Mucosa of descending colon (tissue), 3 donors: ENCODE results near the gene HDAC7. TPM values are rescaled to one million over a fixed set of nuclear protein-coding genes. Genes with fewer than 3 reads are reported as not detected.

Experiments used
- ATAC-seq: fragments of 200-7000 bp; cut with Tn5 transposase; one replicate; pipeline ENCODE4 v1.9.1; 2020; ENCODE audit warnings: mild to moderate bottlenecking, moderate library complexity
- DNase-seq, 3 donors: peaks; one replicate each; pipeline ENCODE4 v3.0.0-alpha.2; 2020
- H3K36me3 ChIP-seq: fragments of 200-600 bp; one replicate; pipeline ENCODE4 v1.8.0; 2021; ENCODE audit warnings: low read depth, mild to moderate bottlenecking
- H3K4me1 ChIP-seq: fragments of 200-600 bp; one replicate; pipeline ENCODE4 v1.8.0; 2021; ENCODE audit warnings: low read depth, mild to moderate bottlenecking
- H3K4me3 ChIP-seq: fragments of 200-600 bp; one replicate; pipeline ENCODE4 v1.8.0; 2021; ENCODE audit warnings: mild to moderate bottlenecking
- H3K9me3 ChIP-seq: fragments of 200-600 bp; one replicate; pipeline ENCODE4 v1.8.0; 2021; ENCODE audit warnings: mild to moderate bottlenecking
- CTCF ChIP-seq: fragments of 200-600 bp; IDR thresholded peaks from one replicate; pipeline ENCODE4 v1.8.0; 2022; ENCODE audit warnings: antibody characterized with exemption, mild to moderate bottlenecking
- intact Hi-C, 2 donors: fragments of 100-400 bp; cut with DNase I in 1 of 2; cut with micrococcal nuclease in 1 of 2; formaldehyde crosslinking; loops; one replicate each; pipeline versions ENCODE4 v1.11.0 to v1.11.1; 2022; cut with DNase I, micrococcal nuclease
- total RNA-seq, 3 donors: library from RNA; stranded (reverse); fragmentation: NEBNext Ultra II Directional in 2 of 3; extraction: Animal tissue kit (Norgen Biotek cat#: 25700) in 2 of 3; gene quantifications; one replicate each; pipeline versions ENCODE4 v1.2.1 to v1.2.4, GENCODE V29; 2021 to 2023
- donor health status: DM: no; HTN: no; CAD: no; lungs with moderate emphysema.
- donor health status: DM: no; HTN: no; CAD: no.
- donor health status: DM: no; HTN: yes; CAD: no.

The HDAC7 gene
- total RNA-seq, 3 donors from 2014 or later, result 19.5 to 67.4 (median 33.2) TPM

GRCh38 chr12:47832263-47832933 is 12.7 kb upstream of the HDAC7 start:
- Histone ChIP-seq H3K4me1 (peaks cover 14% of the 10 kb centered on the region), H3K9me3 (no peaks in the 10 kb centered on the region), H3K36me3 (no peaks in the 10 kb centered on the region), H3K4me3 (no peak overlapping the region)
- intact Hi-C loops, result loop anchor here (10.0 kb wide), 3 partner anchors 58 to 118 kb away; partner anchors contain the start of gene SLC48A1 (in 1 of the 2)
- DNase-seq (peak in 1 of 3 donors; percentile 56), ATAC-seq (no peak)
- TF ChIP-seq CTCF, result no peak

GRCh38 chr12:47829584-47829983 is 9.9 kb upstream of the HDAC7 start:
- Histone ChIP-seq H3K4me3 (no peak overlapping the region), H3K4me1 (peaks cover 19% of the 10 kb centered on the region), H3K9me3 (no peaks in the 10 kb centered on the region), H3K36me3 (no peaks in the 10 kb centered on the region)
- no peak for ATAC-seq
- intact Hi-C loops, result no loop called here
- TF ChIP-seq CTCF, result no peak
- DNase-seq, result no peak

DNA sequence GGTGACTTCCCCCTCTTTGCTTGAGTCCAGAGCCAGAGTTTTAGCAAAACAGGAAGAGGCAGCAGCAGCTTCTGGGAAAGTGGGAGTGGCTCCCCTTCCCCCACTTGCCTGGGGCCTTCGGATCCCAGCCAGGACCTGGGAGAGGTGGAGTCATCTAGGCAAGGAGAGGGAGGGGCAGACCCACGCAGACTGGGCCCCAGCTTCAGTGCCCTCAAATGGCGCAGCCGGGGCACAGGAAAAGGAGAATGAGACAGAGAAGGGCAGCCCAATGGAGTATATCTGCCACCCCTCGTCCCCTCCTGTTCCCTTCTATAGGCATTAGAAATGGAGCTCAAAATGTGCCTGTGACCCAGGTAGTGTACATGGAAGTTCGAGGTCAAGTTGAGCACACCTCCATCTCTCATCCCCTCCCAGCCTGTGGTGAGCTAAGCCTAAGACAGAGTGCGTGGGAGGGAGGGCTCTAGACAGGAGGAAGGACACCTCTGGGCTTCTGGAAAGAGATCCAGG is 9.3 kb upstream of the HDAC7 start:
- TF ChIP-seq CTCF, result no peak
- no peak overlapping the region for H3K4me3 ChIP-seq
- H3K36me3 ChIP-seq, result no peaks in the 10 kb centered on the region
- intact Hi-C loops, result no loop called here
- ATAC-seq, result peak; percentile 88
- peak; percentile 83 to 87 (median 84) for DNase-seq
- peaks cover 19% of the 10 kb centered on the region for H3K4me1 ChIP-seq
- H3K9me3 ChIP-seq, result no peaks in the 10 kb centered on the region

- Histone ChIP-seq H3K36me3 (no peaks in the 10 kb centered on the region), H3K9me3 (no peaks in the 10 kb centered on the region), H3K4me3 (no peak overlapping the region), H3K4me1 (peaks cover 19% of the 10 kb centered on the region)
- intact Hi-C loops, result no loop called here
- no peak for TF ChIP-seq CTCF
- DNase-seq (no peak), ATAC-seq (no peak)
These were observed 8.6 kb upstream of the HDAC7 start for GRCh38 chr12:47828008-47828975.

- peak in 1 of 3 donors; percentile 28 for DNase-seq
- TF ChIP-seq CTCF, result no peak
- ATAC-seq, result no peak
- no peak overlapping the region for H3K4me3 ChIP-seq
- no peaks in the 10 kb centered on the region for H3K36me3 ChIP-seq
- intact Hi-C loops, result no loop called here
- no peaks in the 10 kb centered on the region for H3K9me3 ChIP-seq
- H3K4me1 ChIP-seq, result peaks cover 35% of the 10 kb centered on the region
These were observed 5.5 kb upstream of the HDAC7 start for GRCh38 chr12:47825173-47825639.
